Panc1 (cell line): ENCODE data around the gene INPP5D.

Experiments
- POLR2AphosphoS5 ChIP-seq: IDR thresholded peaks from 2 replicates; pipeline ENCODE4 v1.6.1; 2012; ENCODE audit warnings: mild to moderate bottlenecking, low read depth, low read length, moderate library complexity
- SIN3A ChIP-seq: IDR thresholded peaks from 2 replicates; pipeline ENCODE4 v1.6.1; 2012; ENCODE audit warnings: low read depth, mild to moderate bottlenecking, low read length, moderate library complexity, borderline replicate concordance; ENCODE audit not compliant: insufficient read depth
- TCF7L2 ChIP-seq: IDR thresholded peaks from 2 replicates; pipeline ENCODE4 v1.6.1; 2011; ENCODE audit warnings: mild to moderate bottlenecking, low read depth, low read length, inconsistent platforms
- TF ChIP-seq, protein P1 (sequence below): fragments of 450-650 bp; IDR thresholded peaks from 2 replicates; pipeline ENCODE4 v1.5.1; 2017; ENCODE audit warnings: mild to moderate bottlenecking
- TF ChIP-seq, protein P2 (sequence below), 2 experiments: IDR thresholded peaks; 2 replicates each; pipeline ENCODE4 v1.6.1; 2011 to 2012; ENCODE audit warnings: low read depth in 2 of 2, control low read depth in 1 of 2, low read length in 1 of 2, mild to moderate bottlenecking in 1 of 2, moderate library complexity in 1 of 2; ENCODE audit not compliant: insufficient read depth in 1 of 2

DNA sequence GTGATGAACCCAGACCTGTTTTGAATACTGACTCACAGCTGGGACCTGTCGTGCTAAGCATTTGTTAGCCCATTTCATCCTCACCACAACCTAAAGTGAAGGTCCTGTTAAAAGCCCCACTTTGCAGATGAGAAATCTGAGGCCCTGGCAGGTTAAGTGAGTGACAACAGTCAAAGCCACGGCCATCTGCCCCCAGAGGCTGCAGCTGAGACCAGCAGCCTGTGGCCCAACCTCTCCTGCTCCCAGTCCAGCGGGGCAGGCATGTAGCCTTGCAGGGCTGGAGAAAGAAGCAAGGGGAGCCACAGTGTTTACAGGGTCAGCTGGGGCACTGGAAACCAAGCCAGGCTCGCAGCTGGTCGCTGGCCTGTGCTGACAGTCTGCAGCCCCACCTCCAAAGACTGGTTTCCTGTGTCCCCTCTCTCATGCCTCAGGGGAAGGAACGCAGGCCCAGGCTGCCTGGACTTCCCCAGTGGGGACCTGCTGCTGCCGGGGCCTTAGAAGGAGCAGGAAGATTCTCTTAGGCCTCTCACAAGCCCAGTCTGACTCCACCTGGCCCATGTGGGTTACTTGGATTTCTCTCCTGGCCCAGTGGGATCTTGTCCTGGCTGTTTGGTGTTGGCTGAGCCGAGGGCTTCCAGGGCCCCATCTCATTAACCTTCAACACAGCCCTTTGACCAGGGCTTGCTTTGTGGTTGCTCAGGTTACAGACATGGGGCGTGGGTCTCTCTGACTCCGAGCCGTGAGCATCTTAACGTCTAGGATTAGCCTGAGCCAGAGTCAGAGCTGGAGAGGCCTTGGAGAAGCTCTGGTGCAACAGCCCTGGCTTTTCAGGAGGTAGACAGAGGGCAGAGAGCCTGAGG, 1.7 kb downstream of the INPP5D start:
- no peak for TF ChIP-seq POLR2AphosphoS5
- no peak for TF ChIP-seq SIN3A
- TF ChIP-seq, protein P1, sequence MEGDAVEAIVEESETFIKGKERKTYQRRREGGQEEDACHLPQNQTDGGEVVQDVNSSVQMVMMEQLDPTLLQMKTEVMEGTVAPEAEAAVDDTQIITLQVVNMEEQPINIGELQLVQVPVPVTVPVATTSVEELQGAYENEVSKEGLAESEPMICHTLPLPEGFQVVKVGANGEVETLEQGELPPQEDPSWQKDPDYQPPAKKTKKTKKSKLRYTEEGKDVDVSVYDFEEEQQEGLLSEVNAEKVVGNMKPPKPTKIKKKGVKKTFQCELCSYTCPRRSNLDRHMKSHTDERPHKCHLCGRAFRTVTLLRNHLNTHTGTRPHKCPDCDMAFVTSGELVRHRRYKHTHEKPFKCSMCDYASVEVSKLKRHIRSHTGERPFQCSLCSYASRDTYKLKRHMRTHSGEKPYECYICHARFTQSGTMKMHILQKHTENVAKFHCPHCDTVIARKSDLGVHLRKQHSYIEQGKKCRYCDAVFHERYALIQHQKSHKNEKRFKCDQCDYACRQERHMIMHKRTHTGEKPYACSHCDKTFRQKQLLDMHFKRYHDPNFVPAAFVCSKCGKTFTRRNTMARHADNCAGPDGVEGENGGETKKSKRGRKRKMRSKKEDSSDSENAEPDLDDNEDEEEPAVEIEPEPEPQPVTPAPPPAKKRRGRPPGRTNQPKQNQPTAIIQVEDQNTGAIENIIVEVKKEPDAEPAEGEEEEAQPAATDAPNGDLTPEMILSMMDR, result no peak; the same call in 1 of the 2 replicates
- TF ChIP-seq, protein P2, sequence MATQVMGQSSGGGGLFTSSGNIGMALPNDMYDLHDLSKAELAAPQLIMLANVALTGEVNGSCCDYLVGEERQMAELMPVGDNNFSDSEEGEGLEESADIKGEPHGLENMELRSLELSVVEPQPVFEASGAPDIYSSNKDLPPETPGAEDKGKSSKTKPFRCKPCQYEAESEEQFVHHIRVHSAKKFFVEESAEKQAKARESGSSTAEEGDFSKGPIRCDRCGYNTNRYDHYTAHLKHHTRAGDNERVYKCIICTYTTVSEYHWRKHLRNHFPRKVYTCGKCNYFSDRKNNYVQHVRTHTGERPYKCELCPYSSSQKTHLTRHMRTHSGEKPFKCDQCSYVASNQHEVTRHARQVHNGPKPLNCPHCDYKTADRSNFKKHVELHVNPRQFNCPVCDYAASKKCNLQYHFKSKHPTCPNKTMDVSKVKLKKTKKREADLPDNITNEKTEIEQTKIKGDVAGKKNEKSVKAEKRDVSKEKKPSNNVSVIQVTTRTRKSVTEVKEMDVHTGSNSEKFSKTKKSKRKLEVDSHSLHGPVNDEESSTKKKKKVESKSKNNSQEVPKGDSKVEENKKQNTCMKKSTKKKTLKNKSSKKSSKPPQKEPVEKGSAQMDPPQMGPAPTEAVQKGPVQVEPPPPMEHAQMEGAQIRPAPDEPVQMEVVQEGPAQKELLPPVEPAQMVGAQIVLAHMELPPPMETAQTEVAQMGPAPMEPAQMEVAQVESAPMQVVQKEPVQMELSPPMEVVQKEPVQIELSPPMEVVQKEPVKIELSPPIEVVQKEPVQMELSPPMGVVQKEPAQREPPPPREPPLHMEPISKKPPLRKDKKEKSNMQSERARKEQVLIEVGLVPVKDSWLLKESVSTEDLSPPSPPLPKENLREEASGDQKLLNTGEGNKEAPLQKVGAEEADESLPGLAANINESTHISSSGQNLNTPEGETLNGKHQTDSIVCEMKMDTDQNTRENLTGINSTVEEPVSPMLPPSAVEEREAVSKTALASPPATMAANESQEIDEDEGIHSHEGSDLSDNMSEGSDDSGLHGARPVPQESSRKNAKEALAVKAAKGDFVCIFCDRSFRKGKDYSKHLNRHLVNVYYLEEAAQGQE (IDR thresholded peaks at IDR 0.05; ENCODE audit: insufficient read depth in 1 of 2, low read depth in 2 of 2, low read length in 1 of 2), result no peak
- TF ChIP-seq TCF7L2, result no peak
